T-helper 2 cell treated with Interferon-gamma antibody and Interleukin-4, amounts not matched to agents 100 ng/mL and 5 ng/mL, for 36 hours (primary cell): ENCODE data around the gene RECQL5. TPM values are rescaled to one million over a fixed set of nuclear protein-coding genes. Genes with fewer than 3 reads are reported as not detected.

Experiments
- intact Hi-C: fragments of 100-400 bp; cut with micrococcal nuclease; formaldehyde crosslinking; loops from one replicate; pipeline ENCODE4 v1.15.1; 2023
- total RNA-seq: library from RNA; stranded (reverse); gene quantifications from 2 replicates; pipeline ENCODE4 v1.2.3, GENCODE V29; 2022

RECQL5 gene
- total RNA-seq, result 39.3 and 42.2 TPM in 2 replicates

GRCh38 chr17:75666959-75667790 lies at the start of gene RECQL5, which contains the start of gene SAP30BP:
TSS of gene RECQL5 (minus strand) at chr17:75667154. CDS start at chr17:75666557, 597 bp downstream.
TSS of gene SAP30BP (plus strand) at chr17:75667338. CDS start at chr17:75667373, 35 bp downstream.
- intact Hi-C loops, result loop anchor here (1.0 to 5.0 kb wide), 4 partner anchors 34 to 380 kb away; partner anchors contain the start of genes SLC25A19, SMIM5, TSEN54 and WBP2

GRCh38 chr17:75712446-75712845 lies 45.5 kb upstream of the RECQL5 start:
- intact Hi-C loops, result no loop called here

GRCh38 chr17:75707079-75707571 lies 40.2 kb upstream of the RECQL5 start:
- intact Hi-C loops, result no loop called here

GRCh38 chr17:75706042-75706728 lies 39.2 kb upstream of the RECQL5 start:
- intact Hi-C loops, result no loop called here

- intact Hi-C loops, result no loop called here
Observed at GRCh38 chr17:75704963-75705875, 38.3 kb upstream of the RECQL5 start.

GRCh38 chr17:75703591-75703990 lies 36.6 kb upstream of the RECQL5 start:
- intact Hi-C loops, result no loop called here

GRCh38 chr17:75703191-75703590 lies 36.2 kb upstream of the RECQL5 start:
- intact Hi-C loops, result no loop called here

GRCh38 chr17:75701288-75701687 lies 34.3 kb upstream of the RECQL5 start:
- intact Hi-C loops, result no loop called here

GRCh38 chr17:75698659-75699058 lies 31.7 kb upstream of the RECQL5 start:
- intact Hi-C loops, result no loop called here

- intact Hi-C loops, result no loop called here
Observed at GRCh38 chr17:75697651-75698291, 30.8 kb upstream of the RECQL5 start.

GRCh38 chr17:75695830-75696271 lies 28.9 kb upstream of the RECQL5 start:
- intact Hi-C loops, result no loop called here

GRCh38 chr17:75695141-75695829 lies 28.3 kb upstream of the RECQL5 start:
- intact Hi-C loops, result no loop called here

GRCh38 chr17:75694536-75694935 lies 27.6 kb upstream of the RECQL5 start:
- intact Hi-C loops, result no loop called here

- intact Hi-C loops, result no loop called here
Observed at GRCh38 chr17:75693500-75694481, 26.8 kb upstream of the RECQL5 start.

GRCh38 chr17:75692976-75693375 lies 26.0 kb upstream of the RECQL5 start:
- intact Hi-C loops, result no loop called here

GRCh38 chr17:75691801-75692626 lies 25.1 kb upstream of the RECQL5 start:
- intact Hi-C loops, result no loop called here

- intact Hi-C loops, result no loop called here
Observed at GRCh38 chr17:75691371-75691791, 24.4 kb upstream of the RECQL5 start.

GRCh38 chr17:75689441-75689873 lies 22.5 kb upstream of the RECQL5 start:
- intact Hi-C loops, result loop anchor here (1.0 kb wide), 1 partner anchor 61 kb away; no protein-coding TSS in a partner anchor
